Upper lobe of right lung (tissue), 1 donor: ENCODE data around the gene IL20. TPM values are rescaled to one million over a fixed set of nuclear protein-coding genes. Genes with fewer than 3 reads are reported as not detected.
A peak's percentile ranks its signal among the peaks of the same experiment; 100 is the strongest.
"Not testable (repeated sequence)": the region's sequence is repeated elsewhere in the genome, so short reads cannot be mapped to it uniquely, and the experiment has no call there.

Source experiments
- ATAC-seq: fragments of 200-7000 bp; cut with Tn5 transposase; one replicate; pipeline ENCODE4 v1.9.1; 2020; ENCODE audit warnings: mild to moderate bottlenecking, moderate library complexity
- DNase-seq: peaks from one replicate; pipeline ENCODE4 v3.0.0-alpha.2; 2020
- H3K27ac ChIP-seq: fragments of 200-600 bp; one replicate; pipeline ENCODE4 v1.8.0; 2022
- H3K27me3 ChIP-seq: fragments of 200-600 bp; one replicate; pipeline ENCODE4 v1.8.0; 2022; ENCODE audit warnings: mild to moderate bottlenecking
- H3K36me3 ChIP-seq: fragments of 200-600 bp; one replicate; pipeline ENCODE4 v1.8.0; 2022
- H3K4me1 ChIP-seq: fragments of 200-600 bp; one replicate; pipeline ENCODE4 v1.8.0; 2022
- H3K4me3 ChIP-seq: fragments of 200-600 bp; one replicate; pipeline ENCODE4 v1.8.0; 2022; ENCODE audit warnings: mild to moderate bottlenecking
- H3K9me3 ChIP-seq: fragments of 200-600 bp; one replicate; pipeline ENCODE4 v1.8.0; 2022
- intact Hi-C: fragments of 100-400 bp; cut with DNase I; formaldehyde crosslinking; loops from one replicate; pipeline ENCODE4 v1.11.0; 2022
- total RNA-seq: library from RNA; stranded (reverse); fragmentation: NEBNext Ultra II Directional; extraction: Animal tissue kit (Norgen Biotek cat#: 25700); gene quantifications from one replicate; pipeline ENCODE4 v1.2.1, GENCODE V29; 2021
- TF ChIP-seq, protein P1 (sequence below): fragments of 200-600 bp; IDR thresholded peaks from one replicate; pipeline ENCODE4 v1.8.0; 2022; ENCODE audit warnings: antibody characterized with exemption
- donor health status: DM: no; HTN: yes; CAD: no; lungs with severe emphysema.

Gene IL20
- total RNA-seq, 1 donor from 2014 or later: not detected

DNA sequence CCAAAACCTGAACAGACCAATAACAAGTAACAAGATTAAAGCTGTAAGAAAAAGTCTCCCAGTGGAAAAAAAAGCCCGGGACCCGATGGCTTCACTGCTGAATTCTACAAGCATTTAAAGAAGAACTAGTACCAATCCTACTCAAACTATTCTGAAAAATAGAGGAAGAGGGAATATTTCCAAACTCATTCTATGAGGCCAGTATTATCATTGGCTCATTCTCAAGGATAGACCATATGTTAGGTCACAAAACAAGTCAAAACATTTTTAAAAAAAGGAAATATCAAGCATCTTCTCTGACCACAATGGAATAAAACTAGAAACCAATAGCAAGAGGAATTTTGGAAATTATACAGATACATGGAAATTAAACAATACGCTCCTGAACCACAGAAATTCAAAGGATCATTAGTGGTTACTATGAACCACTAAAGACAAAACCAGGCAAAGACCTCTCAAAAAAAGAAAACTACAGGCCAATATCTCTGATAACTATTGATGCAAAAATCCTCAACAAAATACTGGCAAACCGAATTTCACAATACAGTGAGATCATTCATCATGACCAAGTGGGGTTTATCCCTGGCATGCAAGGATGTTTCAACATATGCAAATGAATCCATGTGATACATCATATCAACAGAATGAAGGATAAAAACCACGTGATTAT lies 13.9 kb upstream of the IL20 start:
- ATAC-seq: no peak
- Histone ChIP-seq H3K4me3 (no peak overlapping the region), H3K36me3 (no peaks in the 10 kb centered on the region), H3K4me1 (no peaks in the 10 kb centered on the region), H3K27me3 (no peaks in the 10 kb centered on the region), H3K27ac (no peak overlapping the region), H3K9me3 (no peaks in the 10 kb centered on the region)
- TF ChIP-seq, protein P1, sequence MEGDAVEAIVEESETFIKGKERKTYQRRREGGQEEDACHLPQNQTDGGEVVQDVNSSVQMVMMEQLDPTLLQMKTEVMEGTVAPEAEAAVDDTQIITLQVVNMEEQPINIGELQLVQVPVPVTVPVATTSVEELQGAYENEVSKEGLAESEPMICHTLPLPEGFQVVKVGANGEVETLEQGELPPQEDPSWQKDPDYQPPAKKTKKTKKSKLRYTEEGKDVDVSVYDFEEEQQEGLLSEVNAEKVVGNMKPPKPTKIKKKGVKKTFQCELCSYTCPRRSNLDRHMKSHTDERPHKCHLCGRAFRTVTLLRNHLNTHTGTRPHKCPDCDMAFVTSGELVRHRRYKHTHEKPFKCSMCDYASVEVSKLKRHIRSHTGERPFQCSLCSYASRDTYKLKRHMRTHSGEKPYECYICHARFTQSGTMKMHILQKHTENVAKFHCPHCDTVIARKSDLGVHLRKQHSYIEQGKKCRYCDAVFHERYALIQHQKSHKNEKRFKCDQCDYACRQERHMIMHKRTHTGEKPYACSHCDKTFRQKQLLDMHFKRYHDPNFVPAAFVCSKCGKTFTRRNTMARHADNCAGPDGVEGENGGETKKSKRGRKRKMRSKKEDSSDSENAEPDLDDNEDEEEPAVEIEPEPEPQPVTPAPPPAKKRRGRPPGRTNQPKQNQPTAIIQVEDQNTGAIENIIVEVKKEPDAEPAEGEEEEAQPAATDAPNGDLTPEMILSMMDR: no peak
- intact Hi-C loops: no loop called here
- DNase-seq: no peak

DNA sequence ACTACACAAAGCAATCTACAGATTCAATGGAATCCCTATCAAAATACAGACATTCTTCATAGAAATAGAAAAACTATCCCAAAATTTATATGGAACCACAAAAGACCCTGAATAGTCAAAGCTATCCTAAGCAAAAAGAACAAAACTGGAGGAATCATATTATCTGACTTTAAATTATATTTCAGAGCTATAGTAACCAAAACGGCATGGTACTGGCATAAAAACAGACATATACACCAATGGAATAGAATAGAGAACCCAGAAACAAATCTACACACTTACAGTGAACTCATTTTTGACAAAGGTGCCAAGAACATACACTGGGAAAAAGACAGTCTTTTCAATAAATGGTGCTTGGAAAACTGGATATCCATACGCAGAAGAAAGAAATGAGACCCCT lies 12.8 kb upstream of the IL20 start:
- ATAC-seq, H3K4me1 ChIP-seq, H3K9me3 ChIP-seq, H3K27me3 ChIP-seq, H3K27ac ChIP-seq, H3K4me3 ChIP-seq, H3K36me3 ChIP-seq, intact Hi-C loops, DNase-seq: not testable (repeated sequence)

DNA sequence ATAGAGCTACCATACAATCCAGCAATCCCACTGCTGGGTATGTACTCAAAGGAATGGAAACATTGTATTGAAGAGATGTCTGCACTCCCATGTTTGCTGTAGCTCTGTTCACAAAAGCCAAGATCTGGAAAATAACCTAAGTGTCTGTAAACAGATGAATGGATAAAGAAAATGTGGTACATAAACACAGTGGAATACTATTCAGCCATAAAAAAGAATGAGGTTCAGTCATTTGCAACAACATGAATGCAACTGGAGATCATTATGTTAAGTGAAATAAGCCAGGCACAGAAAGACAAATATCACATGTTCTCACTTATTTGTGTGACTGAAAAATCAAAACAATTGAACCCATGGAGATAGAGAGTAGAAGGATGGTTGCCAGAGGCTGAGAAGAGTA lies 11.7 kb upstream of the IL20 start:
- intact Hi-C loops, H3K4me1 ChIP-seq, H3K9me3 ChIP-seq, H3K36me3 ChIP-seq, H3K4me3 ChIP-seq, ATAC-seq, DNase-seq, H3K27me3 ChIP-seq, H3K27ac ChIP-seq: not testable (repeated sequence)

DNA sequence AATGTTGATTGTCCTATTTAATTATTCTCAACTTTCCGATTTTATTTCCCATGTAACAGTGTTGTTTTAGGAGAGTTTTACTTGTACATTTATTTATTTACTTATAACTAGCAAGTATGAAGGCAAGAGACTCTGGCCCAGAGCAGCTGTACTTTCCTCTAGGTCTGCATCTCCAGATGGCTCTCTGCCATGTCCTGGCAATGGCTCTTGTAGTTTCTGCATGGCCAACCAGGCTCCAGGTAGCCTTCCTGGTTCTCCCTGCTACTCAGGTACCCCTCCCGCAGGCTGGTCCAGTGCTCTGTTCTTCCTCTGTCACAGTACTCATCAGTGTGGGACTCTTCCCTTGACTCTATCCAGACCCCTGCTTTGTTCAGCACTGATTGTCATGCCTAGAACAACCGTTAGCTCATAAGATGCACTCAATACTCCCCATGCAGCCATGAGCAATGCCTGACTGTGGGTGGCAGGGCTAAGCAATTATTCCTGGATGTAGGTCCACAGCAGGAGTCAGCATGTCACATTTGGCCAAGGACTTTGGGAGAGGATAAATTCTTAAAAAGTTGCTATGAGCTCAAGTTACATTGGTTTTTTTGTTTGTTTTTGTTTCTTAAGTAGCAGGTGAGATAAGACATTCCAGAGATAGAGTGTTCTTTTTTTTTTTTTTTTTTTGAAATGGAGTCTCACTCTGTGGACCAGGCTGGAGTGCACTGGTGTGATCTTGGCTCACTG lies 10.9 kb upstream of the IL20 start:
- Histone ChIP-seq H3K27me3 (no peaks in the 10 kb centered on the region), H3K36me3 (no peaks in the 10 kb centered on the region), H3K9me3 (no peaks in the 10 kb centered on the region), H3K4me1 (no peaks in the 10 kb centered on the region), H3K27ac (no peak overlapping the region), H3K4me3 (no peak overlapping the region)
- TF ChIP-seq, protein P1: no peak
- DNase-seq (no peak), ATAC-seq (peak; percentile 34)
- intact Hi-C loops: no loop called here

DNA sequence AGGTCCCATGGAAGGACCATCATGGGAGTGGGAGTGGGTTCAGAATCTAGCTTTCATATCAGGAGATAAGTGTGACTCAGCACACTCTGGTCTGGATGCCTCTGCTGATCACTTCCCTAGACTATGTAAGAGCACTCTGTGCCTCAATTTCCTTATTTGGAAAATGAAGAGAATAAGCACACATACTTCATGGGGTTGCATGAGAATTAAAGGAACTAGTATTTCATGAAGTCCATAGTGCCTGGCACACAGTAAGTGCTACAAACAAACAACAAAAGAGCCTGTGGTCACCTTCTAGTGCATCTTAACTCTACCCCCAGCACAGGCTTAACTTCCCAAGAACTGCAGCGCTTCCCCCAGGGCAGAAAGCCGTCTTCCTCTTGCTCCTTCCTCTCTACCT lies 9.6 kb upstream of the IL20 start:
- no peaks in the 10 kb centered on the region for H3K4me1 ChIP-seq
- TF ChIP-seq, protein P1: no peak
- H3K4me3 ChIP-seq: no peak overlapping the region
- no peaks in the 10 kb centered on the region for H3K9me3 ChIP-seq
- DNase-seq (no peak), ATAC-seq (peak; percentile 45)
- H3K27me3 ChIP-seq: no peaks in the 10 kb centered on the region
- no peak overlapping the region for H3K27ac ChIP-seq
- no peaks in the 10 kb centered on the region for H3K36me3 ChIP-seq
- intact Hi-C loops: no loop called here

DNA sequence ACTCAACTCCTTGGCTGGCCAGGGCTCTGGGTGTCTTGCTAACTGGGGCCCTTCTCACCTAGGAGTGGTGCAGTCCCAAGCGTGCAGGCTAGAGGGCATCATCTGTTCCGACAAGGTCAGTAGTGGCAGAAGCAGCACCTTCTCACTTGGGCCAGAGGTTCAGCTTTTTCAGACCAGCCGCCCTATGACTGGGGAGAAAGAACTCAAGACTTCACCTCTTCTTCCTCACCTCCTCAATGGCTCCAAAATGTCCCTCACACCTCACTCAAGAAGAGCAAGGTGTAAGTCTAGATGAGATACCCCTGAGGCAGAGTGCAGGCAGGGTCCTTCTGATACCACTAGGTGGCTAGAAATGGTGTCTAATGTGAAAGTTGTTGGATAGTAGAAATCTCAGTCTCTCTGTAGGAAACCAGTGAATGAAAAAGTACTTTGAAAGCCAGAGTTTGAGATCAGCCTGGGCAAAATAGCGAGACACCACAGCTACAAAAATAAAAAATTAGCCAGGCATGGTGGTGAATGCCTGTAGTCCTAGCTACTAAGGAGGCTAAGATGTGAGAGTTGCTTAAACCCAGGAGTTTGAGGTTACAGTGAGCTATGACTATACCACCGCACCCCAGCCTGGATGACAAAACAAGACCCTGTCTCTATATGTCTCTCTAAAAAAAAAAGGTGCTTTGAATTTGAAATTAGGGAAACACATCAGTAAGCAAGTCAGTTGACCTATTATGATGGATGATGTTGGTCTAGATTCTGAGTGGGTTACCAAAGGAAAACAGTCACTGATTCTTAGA lies 8.6 kb upstream of the IL20 start:
- Histone ChIP-seq H3K9me3 (no peaks in the 10 kb centered on the region), H3K4me3 (no peak overlapping the region), H3K27me3 (no peaks in the 10 kb centered on the region), H3K27ac (no peak overlapping the region), H3K36me3 (no peaks in the 10 kb centered on the region), H3K4me1 (no peaks in the 10 kb centered on the region)
- DNase-seq: no peak
- TF ChIP-seq, protein P1: no peak
- peak; percentile 21 for ATAC-seq
- intact Hi-C loops: no loop called here
